ENCODE results near the gene IGFN1. TPM values are rescaled to one million over a fixed set of nuclear protein-coding genes. Genes with fewer than 3 reads are reported as not detected.

Gene IGFN1
- total RNA-seq, 1 experiment from 2014 or later, result not detected

- H3K27ac Mint-ChIP-seq, result no peak overlapping the region
- no peak overlapping the region for H4K91ac ChIP-seq (ENCODE audit: insufficient read length, low read depth, low read length)
- H3K27ac ChIP-seq (ENCODE audit: insufficient read length, low read depth, low read length), result no peak overlapping the region
- H3K79me2 ChIP-seq (ENCODE audit: insufficient read depth, low read length), result no peaks in the 10 kb centered on the region
- H2AFZ ChIP-seq (ENCODE audit: low read length), result no peak overlapping the region
- peaks cover 2% of the 10 kb centered on the region; the same call in 1 of the 2 replicates for H3K4me1 ChIP-seq (ENCODE audit: insufficient read depth, low read length)
- H2AK5ac ChIP-seq (ENCODE audit: insufficient read length, low read length), result no peak overlapping the region
- no peak overlapping the region for H3K4me2 ChIP-seq (ENCODE audit: insufficient read depth, insufficient read length, low read length)
- no peak overlapping the region for H2BK5ac ChIP-seq (ENCODE audit: insufficient read length, low read length)
- H2BK12ac ChIP-seq (ENCODE audit: insufficient read length, low read depth, low read length), result no peak overlapping the region
- H2BK120ac ChIP-seq (ENCODE audit: low read depth, low read length, poor library complexity, severe bottlenecking), result no peak overlapping the region
- no peak overlapping the region for H3K4ac ChIP-seq (ENCODE audit: low read depth, low read length)
- H3K56ac ChIP-seq (ENCODE audit: insufficient read length, low read depth, low read length), result no peak overlapping the region
- H3K4me1 Mint-ChIP-seq, result peaks cover 9 to 12% of the 10 kb centered on the region in 2 experiments
- H3K14ac ChIP-seq (ENCODE audit: insufficient read depth, low read length), result no peak overlapping the region; the same call in 1 of the 2 replicates
- H3K27me3 ChIP-seq (ENCODE audit: insufficient read depth, low read length), result peaks cover 2% of the 10 kb centered on the region; the same call in 1 of the 2 replicates
- no peak overlapping the region for H4K8ac ChIP-seq (replicated peaks; ENCODE audit: insufficient read length, low read depth, low read length)
- H3K23ac ChIP-seq (ENCODE audit: insufficient read length, low read depth, low read length), result no peak overlapping the region
- H3K79me1 ChIP-seq (ENCODE audit: insufficient read depth, low read depth, low read length, poor library complexity, severe bottlenecking), result no peaks in the 10 kb centered on the region
- no peak for TF ChIP-seq CTCF (conservative IDR thresholded peaks at IDR 0.05)
- no peak overlapping the region for H3K4me3 Mint-ChIP-seq
- H3K9me3 ChIP-seq (ENCODE audit: control insufficient read depth, low read depth, low read length), result no peaks in the 10 kb centered on the region
- no peak overlapping the region for H4K5ac ChIP-seq (ENCODE audit: insufficient read length, low read depth, low read length)
- H3T11ph ChIP-seq (ENCODE audit: low read length), result no peak overlapping the region
- no CpG with 5 or more reads among the region's 7 CpGs for WGBS (ENCODE audit: extremely low coverage, insufficient read length, low lambda C conversion rate)
- H2BK20ac ChIP-seq (ENCODE audit: low read depth, low read length, poor library complexity, severe bottlenecking), result no peak overlapping the region
- no peaks in the 10 kb centered on the region for H4K20me1 ChIP-seq (ENCODE audit: control insufficient read depth, insufficient read depth, insufficient read length)
- H3K18ac ChIP-seq (ENCODE audit: insufficient read length, low read depth, low read length), result no peak overlapping the region
- no peak overlapping the region for H3K9ac ChIP-seq (ENCODE audit: extremely low read depth, insufficient read length, low read length)
- no peaks in the 10 kb centered on the region for H3K9me3 Mint-ChIP-seq
- DNase-seq, result no peak
- H3K27me3 Mint-ChIP-seq (ENCODE audit: low read depth), result peaks cover 12% of the 10 kb centered on the region
- no peaks in the 10 kb centered on the region for H3K36me3 Mint-ChIP-seq (ENCODE audit: insufficient read depth in 1 of 3, low read depth in 3 of 3)
- no peak overlapping the region for H2BK15ac ChIP-seq (ENCODE audit: low read depth, low read length)
- H3K23me2 ChIP-seq (ENCODE audit: insufficient read length, low read depth, low read length, poor library complexity, severe bottlenecking), result no peaks in the 10 kb centered on the region
Measured at GRCh38 chr1:201226178-201226514, 35.5 kb downstream of the IGFN1 start.
